ENCODE results near the gene CHRND.

The CHRND gene

DNA sequence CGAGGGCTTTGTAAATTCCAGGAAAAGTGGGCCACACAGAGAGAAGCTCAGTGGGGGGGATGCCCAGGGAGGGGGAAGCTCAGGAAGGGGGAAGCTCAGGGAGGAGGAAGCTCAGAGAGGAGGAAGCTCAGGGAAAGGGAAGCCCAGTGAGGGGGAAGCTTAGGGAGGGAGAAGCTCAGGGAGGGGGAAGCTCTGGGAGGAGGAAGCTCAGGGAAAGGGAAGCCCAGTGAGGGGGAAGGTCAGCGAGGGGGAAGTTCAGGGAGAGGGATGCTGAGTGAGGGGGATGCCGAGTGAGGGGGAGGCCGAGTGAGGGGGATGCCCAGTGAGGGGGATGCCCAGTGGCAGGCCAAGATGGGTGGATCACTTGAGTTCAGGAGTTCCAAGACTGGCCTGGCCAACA is 12.7 kb downstream of the CHRND start:
- TF ChIP-seq ZBTB7A (IDR thresholded peaks at IDR 0.05; ENCODE audit: low read depth), result no peak
- no peak for TF ChIP-seq FOXM1 (IDR thresholded peaks at IDR 0.05; ENCODE audit: borderline replicate concordance, low read depth)
- TF ChIP-seq, protein P1, sequence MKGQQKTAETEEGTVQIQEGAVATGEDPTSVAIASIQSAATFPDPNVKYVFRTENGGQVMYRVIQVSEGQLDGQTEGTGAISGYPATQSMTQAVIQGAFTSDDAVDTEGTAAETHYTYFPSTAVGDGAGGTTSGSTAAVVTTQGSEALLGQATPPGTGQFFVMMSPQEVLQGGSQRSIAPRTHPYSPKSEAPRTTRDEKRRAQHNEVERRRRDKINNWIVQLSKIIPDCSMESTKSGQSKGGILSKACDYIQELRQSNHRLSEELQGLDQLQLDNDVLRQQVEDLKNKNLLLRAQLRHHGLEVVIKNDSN (IDR thresholded peaks at IDR 0.05), result no peak
- TF ChIP-seq, protein P2, sequence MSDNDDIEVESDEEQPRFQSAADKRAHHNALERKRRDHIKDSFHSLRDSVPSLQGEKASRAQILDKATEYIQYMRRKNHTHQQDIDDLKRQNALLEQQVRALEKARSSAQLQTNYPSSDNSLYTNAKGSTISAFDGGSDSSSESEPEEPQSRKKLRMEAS (IDR thresholded peaks at IDR 0.05), result no peak
- TF ChIP-seq CREB1 (IDR thresholded peaks at IDR 0.05; ENCODE audit: low read depth), result no peak
- TF ChIP-seq RAD21 (IDR thresholded peaks at IDR 0.05; ENCODE audit: low read depth), result no peak
- TF ChIP-seq CEBPB (IDR thresholded peaks at IDR 0.05), result no peak
- TF ChIP-seq EP300 (IDR thresholded peaks at IDR 0.05; ENCODE audit: borderline replicate concordance), result no peak
- no peak for TF ChIP-seq TAF1 (IDR thresholded peaks at IDR 0.05; ENCODE audit: low read depth)
- TF ChIP-seq TEAD4 (IDR thresholded peaks at IDR 0.05), result no peak
- TF ChIP-seq, protein P3, sequence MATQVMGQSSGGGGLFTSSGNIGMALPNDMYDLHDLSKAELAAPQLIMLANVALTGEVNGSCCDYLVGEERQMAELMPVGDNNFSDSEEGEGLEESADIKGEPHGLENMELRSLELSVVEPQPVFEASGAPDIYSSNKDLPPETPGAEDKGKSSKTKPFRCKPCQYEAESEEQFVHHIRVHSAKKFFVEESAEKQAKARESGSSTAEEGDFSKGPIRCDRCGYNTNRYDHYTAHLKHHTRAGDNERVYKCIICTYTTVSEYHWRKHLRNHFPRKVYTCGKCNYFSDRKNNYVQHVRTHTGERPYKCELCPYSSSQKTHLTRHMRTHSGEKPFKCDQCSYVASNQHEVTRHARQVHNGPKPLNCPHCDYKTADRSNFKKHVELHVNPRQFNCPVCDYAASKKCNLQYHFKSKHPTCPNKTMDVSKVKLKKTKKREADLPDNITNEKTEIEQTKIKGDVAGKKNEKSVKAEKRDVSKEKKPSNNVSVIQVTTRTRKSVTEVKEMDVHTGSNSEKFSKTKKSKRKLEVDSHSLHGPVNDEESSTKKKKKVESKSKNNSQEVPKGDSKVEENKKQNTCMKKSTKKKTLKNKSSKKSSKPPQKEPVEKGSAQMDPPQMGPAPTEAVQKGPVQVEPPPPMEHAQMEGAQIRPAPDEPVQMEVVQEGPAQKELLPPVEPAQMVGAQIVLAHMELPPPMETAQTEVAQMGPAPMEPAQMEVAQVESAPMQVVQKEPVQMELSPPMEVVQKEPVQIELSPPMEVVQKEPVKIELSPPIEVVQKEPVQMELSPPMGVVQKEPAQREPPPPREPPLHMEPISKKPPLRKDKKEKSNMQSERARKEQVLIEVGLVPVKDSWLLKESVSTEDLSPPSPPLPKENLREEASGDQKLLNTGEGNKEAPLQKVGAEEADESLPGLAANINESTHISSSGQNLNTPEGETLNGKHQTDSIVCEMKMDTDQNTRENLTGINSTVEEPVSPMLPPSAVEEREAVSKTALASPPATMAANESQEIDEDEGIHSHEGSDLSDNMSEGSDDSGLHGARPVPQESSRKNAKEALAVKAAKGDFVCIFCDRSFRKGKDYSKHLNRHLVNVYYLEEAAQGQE (IDR thresholded peaks at IDR 0.05; ENCODE audit: low read depth), result no peak

DNA sequence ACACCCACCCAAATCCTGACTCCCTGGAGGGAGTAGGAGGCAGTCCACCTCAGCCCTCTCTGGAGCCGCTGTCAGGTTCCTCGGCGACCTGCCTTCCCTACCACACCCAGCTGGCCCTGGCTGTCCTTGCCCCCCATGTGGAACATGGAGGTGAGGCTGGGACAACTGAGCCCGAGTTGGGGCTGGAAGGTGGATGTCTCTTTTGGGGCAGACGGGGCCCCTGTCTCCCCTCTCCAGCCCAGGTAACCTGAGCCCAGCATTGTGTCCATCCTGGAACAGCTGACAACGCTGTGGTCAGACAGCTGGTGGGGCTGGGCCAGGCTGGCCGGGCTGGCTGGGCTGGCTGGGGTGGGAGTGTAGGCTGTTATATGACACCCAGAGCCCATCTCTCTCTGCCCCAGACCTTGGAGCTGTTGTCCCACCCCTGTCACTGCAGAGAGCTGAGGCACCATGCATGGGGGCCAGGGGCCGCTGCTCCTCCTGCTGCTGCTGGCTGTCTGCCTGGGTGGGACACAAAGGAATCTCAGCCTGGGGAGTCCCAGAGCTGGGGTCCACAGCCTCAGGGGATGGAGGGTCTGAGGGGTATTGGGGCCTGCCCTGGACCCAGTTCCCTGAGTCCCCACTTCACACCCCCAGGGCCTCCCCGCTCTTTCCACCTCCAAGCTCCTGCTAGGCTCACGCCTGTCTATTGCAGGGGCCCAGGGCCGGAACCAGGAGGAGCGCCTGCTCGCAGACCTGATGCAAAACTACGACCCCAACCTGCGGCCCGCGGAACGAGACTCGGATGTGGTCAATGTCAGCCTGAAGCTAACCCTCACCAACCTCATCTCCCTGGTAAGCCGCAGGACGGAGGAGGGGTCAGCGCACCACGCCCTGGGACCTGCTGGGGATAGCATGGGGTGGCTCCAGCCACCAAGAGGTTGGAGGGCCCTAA is 13.6 kb downstream of the CHRND start, which contains the start of gene CHRNG:
Gene CHRNG (plus strand): TSS at position 395 of the 934 bp plus-strand sequence. CDS start 56 bp downstream, at position 451.
- TF ChIP-seq, protein P1 (IDR thresholded peaks at IDR 0.05), result no peak
- TF ChIP-seq EGR1 (IDR thresholded peaks at IDR 0.05) (no peak), CREB1 (IDR thresholded peaks at IDR 0.05; ENCODE audit: low read depth) (no peak), NFIC (IDR thresholded peaks at IDR 0.05) (no peak), RAD21 (IDR thresholded peaks at IDR 0.05; ENCODE audit: low read depth) (no peak)
- TF ChIP-seq, protein P3 (IDR thresholded peaks at IDR 0.05; ENCODE audit: low read depth), result no peak

DNA sequence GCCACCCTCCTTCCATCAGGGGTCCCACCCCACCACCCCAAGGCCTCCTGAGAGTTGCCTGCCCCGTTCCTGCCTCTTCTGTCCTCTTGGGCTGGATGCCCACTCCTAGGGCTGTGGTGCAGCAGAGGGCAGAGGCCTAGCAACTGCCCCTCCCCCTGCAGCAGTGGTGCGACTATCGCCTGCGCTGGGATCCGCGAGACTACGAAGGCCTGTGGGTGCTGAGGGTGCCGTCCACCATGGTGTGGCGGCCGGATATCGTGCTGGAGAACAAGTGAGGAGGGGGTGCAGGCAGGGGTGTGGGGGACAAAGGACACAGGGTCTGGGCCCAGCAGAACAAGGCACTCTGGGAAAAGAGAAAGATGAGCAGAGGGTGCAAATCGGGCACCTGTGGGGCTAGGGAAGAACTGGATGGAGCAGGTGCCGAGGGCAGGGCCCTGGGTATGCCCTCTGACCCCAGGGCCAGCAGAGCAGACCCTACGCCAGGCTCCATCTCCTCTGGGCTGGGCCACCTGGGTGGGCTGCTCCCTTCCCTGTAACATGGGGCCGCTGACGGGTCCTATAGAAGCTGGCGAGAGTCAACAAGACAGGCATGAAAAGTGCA is 14.6 kb downstream of the CHRND start:
- no peak for TF ChIP-seq CREB1 (IDR thresholded peaks at IDR 0.05; ENCODE audit: low read depth)
- TF ChIP-seq CEBPB (IDR thresholded peaks at IDR 0.05), result no peak
- TF ChIP-seq TCF12 (IDR thresholded peaks at IDR 0.05; ENCODE audit: low read depth), result no peak
- TF ChIP-seq, protein P2 (IDR thresholded peaks at IDR 0.05), result no peak
- TF ChIP-seq FOXM1 (IDR thresholded peaks at IDR 0.05; ENCODE audit: borderline replicate concordance, low read depth), result no peak
- TF ChIP-seq NFIC (IDR thresholded peaks at IDR 0.05), result no peak
- TF ChIP-seq, protein P3 (IDR thresholded peaks at IDR 0.05; ENCODE audit: low read depth), result no peak
- TF ChIP-seq TAF1 (IDR thresholded peaks at IDR 0.05; ENCODE audit: low read depth), result no peak
- no peak for TF ChIP-seq RAD21 (IDR thresholded peaks at IDR 0.05; ENCODE audit: low read depth)
- TF ChIP-seq TEAD4 (IDR thresholded peaks at IDR 0.05), result no peak
- TF ChIP-seq, protein P1 (IDR thresholded peaks at IDR 0.05), result no peak
- no peak for TF ChIP-seq YY1 (IDR thresholded peaks at IDR 0.05; ENCODE audit: low read depth)
- no peak for TF ChIP-seq ZBTB7A (IDR thresholded peaks at IDR 0.05; ENCODE audit: low read depth)
- TF ChIP-seq EP300 (IDR thresholded peaks at IDR 0.05; ENCODE audit: borderline replicate concordance), result no peak
- no peak for TF ChIP-seq EGR1 (IDR thresholded peaks at IDR 0.05)
